H9 (cell line): ENCODE data around the gene DIS3L2. TPM values are rescaled to one million over a fixed set of nuclear protein-coding genes. Genes with fewer than 3 reads are reported as not detected.

Experiments used
- DNase-seq: peaks from one replicate; pipeline ENCODE4 v3.0.0-alpha.2; 2017
- H2AFZ ChIP-seq: one replicate; pipeline ENCODE4 v1.6.1; 2013; ENCODE audit warnings: mild to moderate bottlenecking, low read length, control low read depth, moderate library complexity
- H2AK5ac ChIP-seq: 2 replicates; pipeline ENCODE4 v1.6.1; 2013; ENCODE audit warnings: low read length, control low read depth, mixed read lengths; ENCODE audit not compliant: insufficient read length
- H2BK120ac ChIP-seq: one replicate; pipeline ENCODE4 v1.6.1; 2013; ENCODE audit warnings: low read depth, mild to moderate bottlenecking, low read length, control low read depth, inconsistent platforms; ENCODE audit not compliant: poor library complexity, severe bottlenecking
- H2BK12ac ChIP-seq: 2 replicates; pipeline ENCODE4 v1.6.1; 2013; ENCODE audit warnings: low read length, control low read depth, mixed read lengths, low read depth; ENCODE audit not compliant: insufficient read length
- H2BK15ac ChIP-seq: 2 replicates; pipeline ENCODE4 v1.6.1; 2013; ENCODE audit warnings: low read depth, low read length, control low read depth
- H2BK20ac ChIP-seq: one replicate; pipeline ENCODE4 v1.6.1; 2013; ENCODE audit warnings: low read depth, mild to moderate bottlenecking, low read length, control low read depth, inconsistent platforms; ENCODE audit not compliant: poor library complexity, severe bottlenecking
- H2BK5ac ChIP-seq: 2 replicates; pipeline ENCODE4 v1.6.1; 2013; ENCODE audit warnings: low read length, control low read depth, mixed read lengths; ENCODE audit not compliant: insufficient read length
- H3K14ac ChIP-seq: 2 replicates; pipeline ENCODE4 v1.6.1; 2013; ENCODE audit warnings: low read length, control low read depth; ENCODE audit not compliant: insufficient read depth
- H3K18ac ChIP-seq: 2 replicates; pipeline ENCODE4 v1.6.1; 2013; ENCODE audit warnings: low read depth, mild to moderate bottlenecking, mixed read lengths, low read length, control low read depth; ENCODE audit not compliant: insufficient read length
- H3K23ac ChIP-seq: 2 replicates; pipeline ENCODE4 v1.6.1; 2013; ENCODE audit warnings: low read length, control low read depth, mixed read lengths, low read depth; ENCODE audit not compliant: insufficient read length
- H3K23me2 ChIP-seq: 2 replicates; pipeline ENCODE4 v1.6.1; 2013; ENCODE audit warnings: low read depth, mild to moderate bottlenecking, mixed read lengths, low read length, control low read depth; ENCODE audit not compliant: insufficient read length, poor library complexity, severe bottlenecking
- H3K27ac ChIP-seq: 2 replicates; pipeline ENCODE4 v1.5.1; 2013; ENCODE audit warnings: low read length, control low read depth, mixed read lengths, low read depth; ENCODE audit not compliant: insufficient read length
- H3K27me3 ChIP-seq: 2 replicates; pipeline ENCODE4 v1.6.1; 2013; ENCODE audit warnings: low read length, control low read depth, inconsistent platforms; ENCODE audit not compliant: insufficient read depth
- H3K4ac ChIP-seq: 2 replicates; pipeline ENCODE4 v1.6.1; 2013; ENCODE audit warnings: low read depth, mild to moderate bottlenecking, control low read depth, inconsistent platforms, low read length, moderate library complexity
- H3K4me1 ChIP-seq: 2 replicates; pipeline ENCODE4 v1.6.1; 2013; ENCODE audit warnings: low read length, control low read depth, inconsistent platforms; ENCODE audit not compliant: insufficient read depth
- H3K4me2 ChIP-seq: 2 replicates; pipeline ENCODE4 v1.6.1; 2013; ENCODE audit warnings: low read length, control low read depth, mixed read lengths; ENCODE audit not compliant: insufficient read length, insufficient read depth
- H3K56ac ChIP-seq: 2 replicates; pipeline ENCODE4 v1.6.1; 2013; ENCODE audit warnings: low read depth, mild to moderate bottlenecking, mixed read lengths, low read length, control low read depth; ENCODE audit not compliant: insufficient read length
- H3K79me1 ChIP-seq: 2 replicates; pipeline ENCODE4 v1.6.1; 2013; ENCODE audit warnings: low read depth, mild to moderate bottlenecking, moderate library complexity, low read length, control low read depth, inconsistent platforms; ENCODE audit not compliant: insufficient read depth, poor library complexity, severe bottlenecking
- H3K79me2 ChIP-seq: 2 replicates; pipeline ENCODE4 v1.6.1; 2013; ENCODE audit warnings: low read length, control low read depth, inconsistent platforms; ENCODE audit not compliant: insufficient read depth
- H3K9ac ChIP-seq: 2 replicates; pipeline ENCODE4 v1.6.1; 2013; ENCODE audit warnings: low read length, control low read depth, mixed read lengths; ENCODE audit not compliant: insufficient read length; ENCODE audit errors: extremely low read depth
- H3K9me3 ChIP-seq: one replicate; pipeline ENCODE4 v1.6.1; 2013; ENCODE audit warnings: low read depth, low read length, inconsistent platforms; ENCODE audit not compliant: control insufficient read depth
- H3T11ph ChIP-seq: one replicate; pipeline ENCODE4 v1.6.1; 2013; ENCODE audit warnings: mild to moderate bottlenecking, low read length, control low read depth, inconsistent platforms
- H4K20me1 ChIP-seq: one replicate; pipeline ENCODE4 v1.6.1; 2013; ENCODE audit not compliant: control insufficient read depth, insufficient read length, insufficient read depth
- H4K5ac ChIP-seq: 2 replicates; pipeline ENCODE4 v1.6.1; 2013; ENCODE audit warnings: low read depth, mild to moderate bottlenecking, mixed read lengths, low read length, control low read depth; ENCODE audit not compliant: insufficient read length
- H4K8ac ChIP-seq: replicated peaks from 2 replicates; pipeline ENCODE4 v1.6.1; 2013; ENCODE audit warnings: low read length, control low read depth, mixed read lengths, low read depth; ENCODE audit not compliant: insufficient read length
- H4K91ac ChIP-seq: 2 replicates; pipeline ENCODE4 v1.6.1; 2013; ENCODE audit warnings: low read depth, mild to moderate bottlenecking, moderate library complexity, mixed read lengths, low read length, control low read depth; ENCODE audit not compliant: insufficient read length
- H3K27ac Mint-ChIP-seq, 3 experiments: 2 replicates in 2 of 3; 3 replicates in 1 of 3; pipeline ENCODE4 v1.8.0; 2020 to 2021; ENCODE audit warnings: mixed read lengths in 3 of 3, mild to moderate bottlenecking in 1 of 3, moderate library complexity in 1 of 3
- H3K27me3 Mint-ChIP-seq: 2 replicates; pipeline ENCODE4 v1.8.0; 2021; ENCODE audit warnings: low read depth, mild to moderate bottlenecking, moderate library complexity, mixed read lengths
- H3K36me3 Mint-ChIP-seq, 3 experiments: 2 replicates in 2 of 3; 3 replicates in 1 of 3; pipeline ENCODE4 v1.8.0; 2020 to 2021; ENCODE audit warnings: low read depth in 3 of 3, mixed read lengths in 3 of 3; ENCODE audit not compliant: insufficient read depth in 1 of 3
- H3K4me1 Mint-ChIP-seq, 2 experiments: 2 replicates each; pipeline ENCODE4 v1.8.0; 2020; ENCODE audit warnings: mixed read lengths in 2 of 2
- H3K4me3 Mint-ChIP-seq, 2 experiments: 2 replicates in 1 of 2; 3 replicates in 1 of 2; pipeline ENCODE4 v1.8.0; 2020 to 2021; ENCODE audit warnings: mild to moderate bottlenecking in 2 of 2, mixed read lengths in 2 of 2, moderate library complexity in 1 of 2
- H3K9me3 Mint-ChIP-seq, 2 experiments: 2 replicates in 1 of 2; 3 replicates in 1 of 2; pipeline ENCODE4 v1.8.0; 2020; ENCODE audit warnings: mild to moderate bottlenecking in 2 of 2, mixed read lengths in 2 of 2, moderate library complexity in 1 of 2
- WGBS: extraction: QIAGEN DNeasy Blood & Tissue Kit; methylation state at CpG from one replicate; pipeline ENCODE4 v1.1.7; 2013; ENCODE audit warnings: missing lambda C conversion rate, low lambda C conversion rate, mixed read lengths; ENCODE audit not compliant: insufficient read length; ENCODE audit errors: extremely low coverage; 5-methylcytosine and 5-hydroxymethylcytosine counted together
- total RNA-seq: library from RNA; stranded (reverse); gene quantifications from 2 replicates; pipeline ENCODE4 v1.2.1, GENCODE V29; 2021
- TF ChIP-seq, protein P1 (sequence below): fragments of 200-600 bp; sonication (generic); conservative IDR thresholded peaks from 3 replicates; pipeline ENCODE4 v1.8.0; 2021; ENCODE audit warnings: antibody characterized with exemption, mild to moderate bottlenecking

DIS3L2 gene
- total RNA-seq, 1 experiment from 2014 or later = 28.1 TPM

GRCh38 chr2:232139171-232139594 lies 177.7 kb downstream of the DIS3L2 start:
- H4K5ac ChIP-seq = no peak overlapping the region
- no peaks in the 10 kb centered on the region for H3K27me3 ChIP-seq
- H4K8ac ChIP-seq = no peak overlapping the region
- no peaks in the 10 kb centered on the region for H3K4me1 Mint-ChIP-seq
- no peaks in the 10 kb centered on the region for H3K23me2 ChIP-seq
- H3K4ac ChIP-seq = no peak overlapping the region
- no peak overlapping the region for H2AK5ac ChIP-seq
- H2AFZ ChIP-seq = no peak overlapping the region
- no peaks in the 10 kb centered on the region for H3K9me3 ChIP-seq
- H3K27me3 Mint-ChIP-seq = no peaks in the 10 kb centered on the region
- no peak overlapping the region for H3K14ac ChIP-seq
- H4K20me1 ChIP-seq = no peaks in the 10 kb centered on the region
- no peaks in the 10 kb centered on the region for H3K79me2 ChIP-seq
- WGBS = no CpG with 5 or more reads among the region's 4 CpGs
- H2BK15ac ChIP-seq = no peak overlapping the region
- H3K36me3 Mint-ChIP-seq = no peaks in the 10 kb centered on the region
- TF ChIP-seq, protein P1, sequence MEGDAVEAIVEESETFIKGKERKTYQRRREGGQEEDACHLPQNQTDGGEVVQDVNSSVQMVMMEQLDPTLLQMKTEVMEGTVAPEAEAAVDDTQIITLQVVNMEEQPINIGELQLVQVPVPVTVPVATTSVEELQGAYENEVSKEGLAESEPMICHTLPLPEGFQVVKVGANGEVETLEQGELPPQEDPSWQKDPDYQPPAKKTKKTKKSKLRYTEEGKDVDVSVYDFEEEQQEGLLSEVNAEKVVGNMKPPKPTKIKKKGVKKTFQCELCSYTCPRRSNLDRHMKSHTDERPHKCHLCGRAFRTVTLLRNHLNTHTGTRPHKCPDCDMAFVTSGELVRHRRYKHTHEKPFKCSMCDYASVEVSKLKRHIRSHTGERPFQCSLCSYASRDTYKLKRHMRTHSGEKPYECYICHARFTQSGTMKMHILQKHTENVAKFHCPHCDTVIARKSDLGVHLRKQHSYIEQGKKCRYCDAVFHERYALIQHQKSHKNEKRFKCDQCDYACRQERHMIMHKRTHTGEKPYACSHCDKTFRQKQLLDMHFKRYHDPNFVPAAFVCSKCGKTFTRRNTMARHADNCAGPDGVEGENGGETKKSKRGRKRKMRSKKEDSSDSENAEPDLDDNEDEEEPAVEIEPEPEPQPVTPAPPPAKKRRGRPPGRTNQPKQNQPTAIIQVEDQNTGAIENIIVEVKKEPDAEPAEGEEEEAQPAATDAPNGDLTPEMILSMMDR = no peak
- no peak for DNase-seq
- no peak overlapping the region for H2BK20ac ChIP-seq
- no peaks in the 10 kb centered on the region for H3K4me1 ChIP-seq
- H3K18ac ChIP-seq = no peak overlapping the region
- H2BK120ac ChIP-seq = no peak overlapping the region
- no peak overlapping the region for H2BK12ac ChIP-seq
- no peak overlapping the region for H3K4me3 Mint-ChIP-seq
- no peak overlapping the region for H3K27ac ChIP-seq
- H3K56ac ChIP-seq = no peak overlapping the region
- H2BK5ac ChIP-seq = no peak overlapping the region
- no peak overlapping the region for H3T11ph ChIP-seq
- no peaks in the 10 kb centered on the region for H3K79me1 ChIP-seq
- H3K9me3 Mint-ChIP-seq = no peaks in the 10 kb centered on the region
- no peak overlapping the region for H3K9ac ChIP-seq
- H3K23ac ChIP-seq = no peak overlapping the region
- H3K27ac Mint-ChIP-seq = no peak overlapping the region
- no peak overlapping the region for H4K91ac ChIP-seq
- no peak overlapping the region for H3K4me2 ChIP-seq
